Lung (tissue), 12 donors: ENCODE results near the gene MRGPRE. TPM values are rescaled to one million over a fixed set of nuclear protein-coding genes. Genes with fewer than 3 reads are reported as not detected.

ENCODE experiments used
- ATAC-seq: fragments of 200-7000 bp; cut with Tn5 transposase; one replicate; pipeline ENCODE4 v1.9.1; 2020; ENCODE audit warnings: moderate number of reproducible peaks; ENCODE audit not compliant: insufficient read depth, low FRiP score
- DNase-seq, 3 donors: peaks; one replicate each; pipeline ENCODE4 v3.0.0-alpha.2; 2013 to 2017
- H3K27ac ChIP-seq, 2 donors: one replicate each; pipeline ENCODE4 v1.5.1; 2013; ENCODE audit warnings: mild to moderate bottlenecking in 2 of 2, moderate library complexity in 2 of 2, control low read depth in 1 of 2, inconsistent platforms in 1 of 2, low read depth in 1 of 2, low read length in 1 of 2
- H3K27me3 ChIP-seq, 3 donors: one replicate each; pipeline ENCODE4 v1.5.1; 2013; ENCODE audit warnings: low read length in 2 of 3; ENCODE audit not compliant: control insufficient read depth in 3 of 3, insufficient read depth in 3 of 3
- H3K36me3 ChIP-seq, 4 donors: one replicate each; pipeline ENCODE4 v1.5.1; 2013; ENCODE audit warnings: low read length in 4 of 4, mild to moderate bottlenecking in 1 of 4, moderate library complexity in 1 of 4; ENCODE audit not compliant: control insufficient read depth in 4 of 4, insufficient read depth in 4 of 4
- H3K4me1 ChIP-seq, 5 donors: one replicate each; pipeline ENCODE4 v1.5.1; 2013; ENCODE audit warnings: low read length in 5 of 5, mild to moderate bottlenecking in 2 of 5, moderate library complexity in 1 of 5; ENCODE audit not compliant: control insufficient read depth in 5 of 5, insufficient read depth in 5 of 5
- H3K4me3 ChIP-seq: one replicate; pipeline ENCODE4 v1.5.1; 2013; ENCODE audit warnings: mild to moderate bottlenecking, control low read depth, moderate library complexity
- H3K9ac ChIP-seq, 2 donors: one replicate each; pipeline ENCODE4 v1.5.1; 2013; ENCODE audit warnings: low read length in 2 of 2, control low read depth in 1 of 2; ENCODE audit not compliant: insufficient read depth in 1 of 2
- H3K9me3 ChIP-seq, 4 donors: one replicate each; pipeline ENCODE4 v1.5.1; 2013; ENCODE audit warnings: low read length in 3 of 4, mild to moderate bottlenecking in 1 of 4, moderate library complexity in 1 of 4; ENCODE audit not compliant: control insufficient read depth in 4 of 4, insufficient read depth in 3 of 4
- WGBS, 2 donors: extraction: QIAGEN DNeasy Blood & Tissue Kit; methylation state at CpG; one replicate each; pipeline ENCODE4 v1.1.7; 2013; 5-methylcytosine and 5-hydroxymethylcytosine counted together
- polyA plus RNA-seq, 2 donors: library from polyadenylated mRNA; stranded (reverse); fragments of 200-250 nt; gene quantifications; one replicate each; pipeline ENCODE4 v1.2.1, GENCODE V29; 2013
- total RNA-seq, 2 donors: library from RNA; depleted of rRNA in 1 of 2; stranded (reverse); fragments of >200 nt in 1 of 2; gene quantifications; one replicate each; pipeline ENCODE4 v1.2.1, GENCODE V29; 2014 to 2021
- TF ChIP-seq, protein P1 (sequence below): IDR thresholded peaks from 2 replicates; pipeline ENCODE4 v1.5.1; 2012; ENCODE audit warnings: mild to moderate bottlenecking; ENCODE audit errors: control extremely low read depth, extremely low read depth
- donor health status: control.
- donor health status: control.
- donor health status: Bipolar disorder and iron deficiency.
- donor health status: healthy.
- donor health status: DM: yes; HTN: yes; CAD: no.

Gene MRGPRE
- total and polyA plus RNA-seq, 4 donors, result 0.03 to 0.18 (median 0.16) TPM; not detected in 1

- H3K27me3 ChIP-seq, result no peaks in the 10 kb centered on the region
- WGBS, 2 donors, result 92 to 93% methylated on average over 12 of the region's 12 CpGs
- no peaks in the 10 kb centered on the region for H3K9me3 ChIP-seq
- H3K36me3 ChIP-seq, result no peaks in the 10 kb centered on the region
- no peak overlapping the region for H3K9ac ChIP-seq
- DNase-seq (no peak), ATAC-seq (no peak)
- H3K27ac ChIP-seq, result no peak overlapping the region
- no peak overlapping the region for H3K4me3 ChIP-seq
- TF ChIP-seq, protein P1, sequence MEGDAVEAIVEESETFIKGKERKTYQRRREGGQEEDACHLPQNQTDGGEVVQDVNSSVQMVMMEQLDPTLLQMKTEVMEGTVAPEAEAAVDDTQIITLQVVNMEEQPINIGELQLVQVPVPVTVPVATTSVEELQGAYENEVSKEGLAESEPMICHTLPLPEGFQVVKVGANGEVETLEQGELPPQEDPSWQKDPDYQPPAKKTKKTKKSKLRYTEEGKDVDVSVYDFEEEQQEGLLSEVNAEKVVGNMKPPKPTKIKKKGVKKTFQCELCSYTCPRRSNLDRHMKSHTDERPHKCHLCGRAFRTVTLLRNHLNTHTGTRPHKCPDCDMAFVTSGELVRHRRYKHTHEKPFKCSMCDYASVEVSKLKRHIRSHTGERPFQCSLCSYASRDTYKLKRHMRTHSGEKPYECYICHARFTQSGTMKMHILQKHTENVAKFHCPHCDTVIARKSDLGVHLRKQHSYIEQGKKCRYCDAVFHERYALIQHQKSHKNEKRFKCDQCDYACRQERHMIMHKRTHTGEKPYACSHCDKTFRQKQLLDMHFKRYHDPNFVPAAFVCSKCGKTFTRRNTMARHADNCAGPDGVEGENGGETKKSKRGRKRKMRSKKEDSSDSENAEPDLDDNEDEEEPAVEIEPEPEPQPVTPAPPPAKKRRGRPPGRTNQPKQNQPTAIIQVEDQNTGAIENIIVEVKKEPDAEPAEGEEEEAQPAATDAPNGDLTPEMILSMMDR, result no peak
- peaks cover 0 to 2% (median 0%) of the 10 kb centered on the region in 5 donors for H3K4me1 ChIP-seq
Measured at GRCh38 chr11:3181725-3182461, 50.3 kb downstream of the MRGPRE start.

- H3K9me3 ChIP-seq, result peaks cover 0 to 6% (median 3%) of the 10 kb centered on the region in 4 donors
- TF ChIP-seq, protein P1, result no peak
- no peaks in the 10 kb centered on the region for H3K27me3 ChIP-seq
- H3K4me1 ChIP-seq, result peaks cover 0 to 2% (median 0%) of the 10 kb centered on the region in 5 donors
- no peak overlapping the region for H3K9ac ChIP-seq
- DNase-seq (no peak), ATAC-seq (no peak)
- WGBS, 2 donors, result 75 to 90% methylated on average over 5 of the region's 5 CpGs
- H3K4me3 ChIP-seq, result no peak overlapping the region
- H3K27ac ChIP-seq, result no peak overlapping the region
- H3K36me3 ChIP-seq, result no peaks in the 10 kb centered on the region
Measured at GRCh38 chr11:3180869-3181268, 51.3 kb downstream of the MRGPRE start.

GRCh38 chr11:3178349-3178748 lies 53.9 kb downstream of the MRGPRE start:
- Histone ChIP-seq H3K9me3 (peaks cover 1 to 6% (median 3%) of the 10 kb centered on the region in 4 donors), H3K4me1 (no peaks in the 10 kb centered on the region), H3K27ac (no peak overlapping the region), H3K4me3 (no peak overlapping the region), H3K9ac (no peak overlapping the region), H3K36me3 (no peaks in the 10 kb centered on the region), H3K27me3 (no peaks in the 10 kb centered on the region)
- ATAC-seq (no peak), DNase-seq (no peak)
- TF ChIP-seq, protein P1, result no peak
- WGBS, 2 donors, result 47 to 49% methylated on average over 2 of the region's 2 CpGs
